ENCODE measurements around the gene HACD3.

HACD3 gene

GRCh38 chr15:65626856-65627255 lies 96.6 kb downstream of the HACD3 start:
- no peak for FAIRE-seq
- TF ChIP-seq POLR2A (IDR thresholded peaks at IDR 0.05; ENCODE audit: low read depth, low read length) = no peak
- DNase-seq (ENCODE audit: insufficient read length, low spot score) = no peak
